NB4 (cell line): ENCODE results near the gene NTRK2.

Experiments used
- DNase-seq: peaks from one replicate; pipeline ENCODE4 v3.0.0; 2010; ENCODE audit warnings: low read depth
- H3K4me3 ChIP-seq: one replicate; pipeline ENCODE4 v1.5.1; 2011; ENCODE audit warnings: mild to moderate bottlenecking, low read depth, low read length, moderate library complexity
- MAX ChIP-seq: IDR thresholded peaks from 2 replicates; pipeline ENCODE4 v1.6.1; 2011; ENCODE audit warnings: low read depth, low read length
- MYC ChIP-seq: IDR thresholded peaks from 2 replicates; pipeline ENCODE4 v1.6.1; 2011; ENCODE audit warnings: low read depth, low read length
- POLR2A ChIP-seq: IDR thresholded peaks from 2 replicates; pipeline ENCODE4 v1.6.1; 2011; ENCODE audit warnings: mild to moderate bottlenecking; ENCODE audit not compliant: insufficient read length; ENCODE audit errors: extremely low read depth
- TF ChIP-seq, protein P1 (sequence below): IDR thresholded peaks from one replicate; pipeline ENCODE4 v1.5.1; 2012; ENCODE audit warnings: low read depth, low read length

Gene NTRK2

DNA sequence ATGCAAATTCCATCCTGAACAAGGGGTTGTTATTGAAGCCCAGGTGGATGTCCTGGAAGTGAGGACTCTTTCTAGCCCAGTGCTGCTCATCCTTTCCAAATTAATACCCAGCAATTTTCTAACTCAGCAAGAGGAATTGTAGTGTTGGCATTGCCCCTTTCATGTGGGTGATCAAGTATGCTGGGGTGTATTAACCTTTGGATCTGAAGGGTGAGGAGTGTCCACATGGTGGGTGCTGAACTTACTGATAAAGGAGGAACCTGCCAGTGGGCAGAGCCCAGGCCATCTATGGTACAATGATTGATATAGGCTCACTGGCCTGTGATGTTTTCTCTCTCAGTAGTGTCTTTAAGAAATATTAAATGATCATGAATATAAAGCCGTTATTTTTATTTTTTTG, 210.1 kb downstream of the NTRK2 start:
- TF ChIP-seq MYC (no peak), MAX (no peak), POLR2A (no peak)
- TF ChIP-seq, protein P1, sequence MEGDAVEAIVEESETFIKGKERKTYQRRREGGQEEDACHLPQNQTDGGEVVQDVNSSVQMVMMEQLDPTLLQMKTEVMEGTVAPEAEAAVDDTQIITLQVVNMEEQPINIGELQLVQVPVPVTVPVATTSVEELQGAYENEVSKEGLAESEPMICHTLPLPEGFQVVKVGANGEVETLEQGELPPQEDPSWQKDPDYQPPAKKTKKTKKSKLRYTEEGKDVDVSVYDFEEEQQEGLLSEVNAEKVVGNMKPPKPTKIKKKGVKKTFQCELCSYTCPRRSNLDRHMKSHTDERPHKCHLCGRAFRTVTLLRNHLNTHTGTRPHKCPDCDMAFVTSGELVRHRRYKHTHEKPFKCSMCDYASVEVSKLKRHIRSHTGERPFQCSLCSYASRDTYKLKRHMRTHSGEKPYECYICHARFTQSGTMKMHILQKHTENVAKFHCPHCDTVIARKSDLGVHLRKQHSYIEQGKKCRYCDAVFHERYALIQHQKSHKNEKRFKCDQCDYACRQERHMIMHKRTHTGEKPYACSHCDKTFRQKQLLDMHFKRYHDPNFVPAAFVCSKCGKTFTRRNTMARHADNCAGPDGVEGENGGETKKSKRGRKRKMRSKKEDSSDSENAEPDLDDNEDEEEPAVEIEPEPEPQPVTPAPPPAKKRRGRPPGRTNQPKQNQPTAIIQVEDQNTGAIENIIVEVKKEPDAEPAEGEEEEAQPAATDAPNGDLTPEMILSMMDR = no peak
- no peak for DNase-seq
- H3K4me3 ChIP-seq = no peak overlapping the region

- no peak overlapping the region for H3K4me3 ChIP-seq
- TF ChIP-seq, protein P1 = no peak
- no peak for TF ChIP-seq MYC
- no peak for TF ChIP-seq POLR2A
- TF ChIP-seq MAX = no peak
- no peak for DNase-seq
Observed at GRCh38 chr9:84880835-84881234, 211.3 kb downstream of the NTRK2 start.

- H3K4me3 ChIP-seq = no peak overlapping the region
- DNase-seq = no peak
- TF ChIP-seq, protein P1 = no peak
- TF ChIP-seq MAX (no peak), POLR2A (no peak), MYC (no peak)
Observed at GRCh38 chr9:84886866-84887265, 217.3 kb downstream of the NTRK2 start.

GRCh38 chr9:84891924-84892323, 222.4 kb downstream of the NTRK2 start:
- no peak for TF ChIP-seq MYC
- TF ChIP-seq MAX = no peak
- H3K4me3 ChIP-seq = no peak overlapping the region
- DNase-seq = no peak

- TF ChIP-seq POLR2A = no peak
- TF ChIP-seq MAX = no peak
- TF ChIP-seq, protein P1 = no peak
- TF ChIP-seq MYC = no peak
- no peak overlapping the region for H3K4me3 ChIP-seq
Observed at GRCh38 chr9:84893419-84894128, 224.0 kb downstream of the NTRK2 start.

DNA sequence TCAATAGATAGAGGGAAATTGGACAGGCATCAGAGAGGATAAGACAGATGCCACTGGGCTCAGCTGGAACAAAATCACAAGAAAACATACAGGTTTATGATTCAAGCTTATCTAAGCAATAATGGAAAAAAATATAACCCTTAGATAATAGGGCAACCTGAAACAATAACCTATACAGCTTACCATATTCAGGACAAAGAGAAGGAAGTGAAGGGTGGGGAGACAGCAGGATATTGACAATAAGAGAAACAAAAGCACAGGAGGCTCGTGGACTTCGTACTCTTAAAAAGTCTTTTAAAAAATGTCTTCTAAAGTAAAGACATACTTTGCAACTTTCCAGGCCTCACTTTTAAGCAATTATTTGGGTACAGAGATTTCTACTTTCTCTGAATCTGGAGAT, 225.3 kb downstream of the NTRK2 start:
- TF ChIP-seq, protein P1 = no peak
- TF ChIP-seq POLR2A = no peak
- TF ChIP-seq MAX = no peak
- TF ChIP-seq MYC = no peak
- H3K4me3 ChIP-seq = no peak overlapping the region
- no peak for DNase-seq

More at GRCh38 chr9:84893419-84894128, 224.0 kb downstream of the NTRK2 start:
- DNase-seq = no peak
